ENCODE data around the gene NHLRC4. TPM values are rescaled to one million over a fixed set of nuclear protein-coding genes. Genes with fewer than 3 reads are reported as not detected.

NHLRC4 gene
- total RNA-seq, 1 experiment from 2014 or later: 0.44 TPM

GRCh38 chr16:576197-576822, 9.5 kb downstream of the NHLRC4 start:
- Histone ChIP-seq H3K27me3 (ENCODE audit: low read length) (no peaks in the 10 kb centered on the region), H3F3A (ENCODE audit: low read length, unreplicated experiment) (no peaks in the 10 kb centered on the region), H3K9me3 (ENCODE audit: low read length) (no peaks in the 10 kb centered on the region), H3K27ac (ENCODE audit: low read length) (no peak overlapping the region), H4K20me1 (ENCODE audit: low read length) (no peaks in the 10 kb centered on the region), H3K4me2 (ENCODE audit: low read length) (no peak overlapping the region), H3K9ac (ENCODE audit: low read length) (no peak overlapping the region), H3K9me2 (replicated peaks; ENCODE audit: low read length) (no peaks in the 10 kb centered on the region), H3K4me3 (ENCODE audit: low read length) (no peak overlapping the region), H3K4me1 (ENCODE audit: insufficient read depth, low read length) (no peaks in the 10 kb centered on the region), H3K79me2 (ENCODE audit: low read length) (no peaks in the 10 kb centered on the region), H2AFZ (ENCODE audit: low read length) (no peak overlapping the region), H3K36me3 (ENCODE audit: low read depth, low read length) (no peaks in the 10 kb centered on the region)
- intact Hi-C loops (cut with micrococcal nuclease): no loop called here
- ChIA-PET POLR2A (ENCODE audit: unreplicated experiment) (no interaction called here), CTCF (interaction anchor here (1.1 kb wide), 1 partner anchor 9 kb away, joined by 3 read pairs; no protein-coding TSS in a partner anchor)
- ATAC-seq (no peak), DNase-seq (no peak)
- no peak for TF ChIP-seq CTCF (conservative IDR thresholded peaks at IDR 0.05; ENCODE audit: low read depth, low read length)
- no peak for TF ChIP-seq EZH2phosphoT487 (IDR thresholded peaks at IDR 0.05; ENCODE audit: borderline replicate concordance, low read length)
- no peak for TF ChIP-seq EZH2 (IDR thresholded peaks at IDR 0.05; ENCODE audit: low read length, unreplicated experiment)
- BruUV-seq (replicated peaks): no TSS peak

- Histone ChIP-seq H3K9ac (ENCODE audit: low read length) (no peak overlapping the region), H3K4me3 (ENCODE audit: low read length) (no peak overlapping the region), H3K4me2 (ENCODE audit: low read length) (no peak overlapping the region), H3K27me3 (ENCODE audit: low read length) (no peaks in the 10 kb centered on the region), H3K4me1 (ENCODE audit: insufficient read depth, low read length) (no peaks in the 10 kb centered on the region), H3K79me2 (ENCODE audit: low read length) (no peaks in the 10 kb centered on the region), H3F3A (ENCODE audit: low read length, unreplicated experiment) (no peaks in the 10 kb centered on the region), H3K9me2 (replicated peaks; ENCODE audit: low read length) (no peaks in the 10 kb centered on the region), H3K36me3 (ENCODE audit: low read depth, low read length) (no peaks in the 10 kb centered on the region), H3K9me3 (ENCODE audit: low read length) (no peaks in the 10 kb centered on the region), H3K27ac (ENCODE audit: low read length) (no peak overlapping the region), H4K20me1 (ENCODE audit: low read length) (no peaks in the 10 kb centered on the region), H2AFZ (ENCODE audit: low read length) (no peak overlapping the region)
- DNase-seq (no peak), ATAC-seq (no peak; the same call in 1 of the 2 replicates)
- BruUV-seq (replicated peaks): no TSS peak
- intact Hi-C loops (cut with micrococcal nuclease): no loop called here
- ChIA-PET POLR2A (ENCODE audit: unreplicated experiment) (no interaction called here), CTCF (interaction anchor here (0.6 to 1.1 kb wide), 2 partner anchors 9 to 126 kb away, joined by 3 read pairs; no protein-coding TSS in a partner anchor)
- TF ChIP-seq EZH2 (IDR thresholded peaks at IDR 0.05; ENCODE audit: low read length, unreplicated experiment): no peak
- TF ChIP-seq CTCF (conservative IDR thresholded peaks at IDR 0.05; ENCODE audit: low read depth, low read length): no peak
- TF ChIP-seq EZH2phosphoT487 (IDR thresholded peaks at IDR 0.05; ENCODE audit: borderline replicate concordance, low read length): no peak
Observed at GRCh38 chr16:576823-577201, 10.0 kb downstream of the NHLRC4 start.

- no peaks in the 10 kb centered on the region for H3K4me1 ChIP-seq (ENCODE audit: insufficient read depth, low read length)
- CTCF ChIA-PET: no interaction called here
- intact Hi-C loops (cut with micrococcal nuclease): no loop called here
- no peak overlapping the region for H2AFZ ChIP-seq (ENCODE audit: low read length)
- POLR2A ChIA-PET (ENCODE audit: unreplicated experiment): no interaction called here
- H3K9me3 ChIP-seq (ENCODE audit: low read length): no peaks in the 10 kb centered on the region
- H3K27ac ChIP-seq (ENCODE audit: low read length): no peak overlapping the region
- no peak overlapping the region for H3K4me3 ChIP-seq (ENCODE audit: low read length)
- H3K9me2 ChIP-seq (replicated peaks; ENCODE audit: low read length): no peaks in the 10 kb centered on the region
- no peak overlapping the region for H3K9ac ChIP-seq (ENCODE audit: low read length)
- DNase-seq: no peak
- no peaks in the 10 kb centered on the region for H3F3A ChIP-seq (ENCODE audit: low read length, unreplicated experiment)
- no peaks in the 10 kb centered on the region for H3K79me2 ChIP-seq (ENCODE audit: low read length)
- H3K4me2 ChIP-seq (ENCODE audit: low read length): no peak overlapping the region
- no peak for ATAC-seq
- no peaks in the 10 kb centered on the region for H3K27me3 ChIP-seq (ENCODE audit: low read length)
- BruUV-seq (replicated peaks): no TSS peak
- H4K20me1 ChIP-seq (ENCODE audit: low read length): no peaks in the 10 kb centered on the region
- no peaks in the 10 kb centered on the region for H3K36me3 ChIP-seq (ENCODE audit: low read depth, low read length)
- TF ChIP-seq CTCF (conservative IDR thresholded peaks at IDR 0.05; ENCODE audit: low read depth, low read length): no peak
Observed at GRCh38 chr16:577796-578195, 11.0 kb downstream of the NHLRC4 start.

Data from PC-3 (cell line).